Endothelial cell (in vitro differentiated cells): ENCODE results near the gene BHLHA9. TPM values are rescaled to one million over a fixed set of nuclear protein-coding genes. Genes with fewer than 3 reads are reported as not detected.

Source experiments
- DNase-seq: peaks from one replicate; pipeline ENCODE4 v3.0.0; 2021; ENCODE audit warnings: low spot score
- H3K27ac Mint-ChIP-seq: one replicate; pipeline ENCODE4 v1.8.0; 2021; ENCODE audit warnings: mixed read lengths, inconsistent platforms; ENCODE audit not compliant: unreplicated experiment
- H3K27me3 Mint-ChIP-seq: one replicate; pipeline ENCODE4 v1.8.0; 2021; ENCODE audit warnings: mild to moderate bottlenecking, moderate library complexity, mixed read lengths, inconsistent platforms; ENCODE audit not compliant: unreplicated experiment
- H3K36me3 Mint-ChIP-seq: one replicate; pipeline ENCODE4 v1.8.0; 2021; ENCODE audit warnings: mild to moderate bottlenecking, low read depth, mixed read lengths, inconsistent platforms; ENCODE audit not compliant: unreplicated experiment
- H3K4me1 Mint-ChIP-seq: one replicate; pipeline ENCODE4 v1.8.0; 2021; ENCODE audit warnings: mild to moderate bottlenecking, mixed read lengths, inconsistent platforms; ENCODE audit not compliant: unreplicated experiment
- H3K4me3 Mint-ChIP-seq: one replicate; pipeline ENCODE4 v1.8.0; 2021; ENCODE audit warnings: mild to moderate bottlenecking, mixed read lengths, inconsistent platforms; ENCODE audit not compliant: unreplicated experiment
- H3K9me3 Mint-ChIP-seq: one replicate; pipeline ENCODE4 v1.8.0; 2021; ENCODE audit warnings: mixed read lengths, inconsistent platforms; ENCODE audit not compliant: unreplicated experiment
- CTCF ChIP-seq: fragments of 200-600 bp; sonication (generic); IDR thresholded peaks from one replicate; pipeline ENCODE4 v1.5.0; 2021; ENCODE audit warnings: antibody characterized with exemption; ENCODE audit not compliant: unreplicated experiment
- total RNA-seq: library from RNA; stranded (reverse); fragmentation: NEBNext Ultra II Directional; extraction: Animal tissue kit (Norgen Biotek cat#: 25700); gene quantifications from one replicate; pipeline ENCODE4 v1.2.1, GENCODE V29; 2021; ENCODE audit not compliant: unreplicated experiment

BHLHA9 gene
- total RNA-seq, 1 donor from 2014 or later, result not detected

DNA sequence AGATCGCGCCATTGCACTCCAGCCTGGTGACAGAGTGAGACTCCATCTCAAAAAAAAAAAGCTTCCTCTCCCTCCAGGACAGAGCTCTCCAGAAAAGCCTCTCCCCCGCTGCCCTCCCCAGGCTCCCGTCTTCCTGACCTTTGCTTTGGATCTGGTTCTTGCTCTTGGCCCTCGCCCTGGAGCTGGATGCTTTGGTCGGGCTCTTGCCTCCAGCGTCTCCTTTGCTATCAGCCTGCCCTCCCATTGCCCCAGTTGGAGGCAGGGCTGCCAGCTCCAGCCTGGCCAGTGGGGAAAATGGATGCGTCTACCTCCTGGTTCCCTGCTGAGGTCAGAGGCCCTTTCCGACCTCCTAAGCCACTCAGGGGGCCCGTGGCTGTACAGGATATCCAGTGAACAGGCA is 45.2 kb downstream of the BHLHA9 start:
- no peak for DNase-seq
- Mint-ChIP-seq H3K4me3 (no peak overlapping the region), H3K36me3 (no peaks in the 10 kb centered on the region), H3K27ac (no peak overlapping the region), H3K27me3 (peaks cover 8% of the 10 kb centered on the region), H3K9me3 (no peaks in the 10 kb centered on the region), H3K4me1 (no peaks in the 10 kb centered on the region)
- no peak for TF ChIP-seq CTCF

DNA sequence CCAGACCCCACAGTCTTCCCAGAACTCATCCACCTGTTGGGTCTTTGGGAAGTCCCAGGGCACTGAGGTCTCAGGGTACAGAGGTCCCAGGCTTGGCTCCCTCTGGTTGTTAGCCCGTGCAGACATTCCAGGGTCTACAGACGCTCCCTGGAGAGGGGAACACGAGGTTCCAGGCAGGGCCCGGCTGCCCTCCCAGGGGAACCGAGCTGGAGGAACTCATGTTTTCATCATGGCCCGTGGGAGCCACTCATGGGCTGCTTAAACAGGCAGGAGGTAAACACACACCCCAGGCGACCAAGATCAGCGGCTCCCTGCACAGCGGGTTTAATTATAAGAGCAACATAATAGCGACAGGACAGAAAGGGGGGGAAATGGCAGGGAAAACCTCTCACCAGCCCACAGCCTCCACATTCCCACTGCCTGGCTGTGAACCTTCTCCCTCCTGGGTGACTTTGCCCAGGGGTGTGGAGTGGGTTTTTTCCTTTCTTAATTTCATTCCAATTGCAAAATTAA is 45.7 kb downstream of the BHLHA9 start:
- no peaks in the 10 kb centered on the region for H3K36me3 Mint-ChIP-seq
- no peak overlapping the region for H3K4me3 Mint-ChIP-seq
- H3K9me3 Mint-ChIP-seq, result no peaks in the 10 kb centered on the region
- no peak for DNase-seq
- H3K4me1 Mint-ChIP-seq, result no peaks in the 10 kb centered on the region
- no peak overlapping the region for H3K27ac Mint-ChIP-seq
- H3K27me3 Mint-ChIP-seq, result peaks cover 9% of the 10 kb centered on the region
- TF ChIP-seq CTCF, result no peak

Other genes starting within 250 kb of the BHLHA9 start
- 76.6 TPM for gene ABR, start 90.5 kb upstream of the BHLHA9 start, total RNA-seq
- not detected for gene TRARG1, start 9.2 kb downstream of the BHLHA9 start, total RNA-seq
- gene YWHAE, start 129.8 kb downstream of the BHLHA9 start, total RNA-seq, result 820 TPM
- 119 TPM for gene CRK, start 185.8 kb downstream of the BHLHA9 start, total RNA-seq
- gene MYO1C, start 222.2 kb downstream of the BHLHA9 start, total RNA-seq, result 117 TPM
- gene INPP5K, start 246.2 kb downstream of the BHLHA9 start, total RNA-seq, result 40.9 TPM